GM20000 (cell line): ENCODE measurements around the gene COL18A1.
A peak's percentile ranks its signal among the peaks of the same experiment; 100 is the strongest.

Experiments
- DNase-seq: peaks from one replicate; pipeline ENCODE4 v3.0.0; 2012; ENCODE audit warnings: low spot score
- TF ChIP-seq, protein P1 (sequence below): IDR thresholded peaks from 2 replicates; pipeline ENCODE4 v1.5.1; 2012; ENCODE audit warnings: mild to moderate bottlenecking, control low read depth; ENCODE audit errors: extremely low read depth, missing control alignments

COL18A1 gene

DNA sequence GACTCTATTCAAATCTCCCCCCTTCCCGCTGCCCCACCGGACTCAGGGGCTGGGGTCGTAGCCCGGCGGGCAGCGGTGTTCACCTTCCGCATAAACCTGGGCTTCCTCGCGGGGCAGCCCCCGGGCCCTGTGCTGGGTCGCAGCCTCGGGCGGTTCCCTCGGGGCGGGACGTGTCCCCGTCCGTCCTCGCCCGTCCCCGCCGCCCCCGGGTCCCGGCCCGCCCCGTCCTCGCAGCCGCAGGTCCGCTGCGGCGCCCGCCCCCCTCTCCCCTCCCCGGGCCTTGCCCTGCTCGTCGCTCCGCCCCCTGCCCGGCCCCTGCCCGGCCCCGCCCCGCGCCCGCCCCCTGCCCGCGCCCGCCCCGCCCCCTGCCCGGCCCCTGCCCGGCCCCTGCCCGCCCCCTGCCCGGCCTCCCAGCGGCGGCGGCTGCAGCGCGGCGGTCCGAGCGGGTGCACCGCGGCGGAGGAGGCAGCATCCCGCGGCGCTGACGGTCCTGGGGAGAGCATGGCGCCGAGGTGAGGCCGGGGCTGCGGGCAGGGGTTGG, at the start of gene COL18A1:
Gene COL18A1 (plus strand): TSS at position 436 of the 541 bp plus-strand sequence. CDS start 66 bp downstream, at position 502.
- TF ChIP-seq, protein P1, sequence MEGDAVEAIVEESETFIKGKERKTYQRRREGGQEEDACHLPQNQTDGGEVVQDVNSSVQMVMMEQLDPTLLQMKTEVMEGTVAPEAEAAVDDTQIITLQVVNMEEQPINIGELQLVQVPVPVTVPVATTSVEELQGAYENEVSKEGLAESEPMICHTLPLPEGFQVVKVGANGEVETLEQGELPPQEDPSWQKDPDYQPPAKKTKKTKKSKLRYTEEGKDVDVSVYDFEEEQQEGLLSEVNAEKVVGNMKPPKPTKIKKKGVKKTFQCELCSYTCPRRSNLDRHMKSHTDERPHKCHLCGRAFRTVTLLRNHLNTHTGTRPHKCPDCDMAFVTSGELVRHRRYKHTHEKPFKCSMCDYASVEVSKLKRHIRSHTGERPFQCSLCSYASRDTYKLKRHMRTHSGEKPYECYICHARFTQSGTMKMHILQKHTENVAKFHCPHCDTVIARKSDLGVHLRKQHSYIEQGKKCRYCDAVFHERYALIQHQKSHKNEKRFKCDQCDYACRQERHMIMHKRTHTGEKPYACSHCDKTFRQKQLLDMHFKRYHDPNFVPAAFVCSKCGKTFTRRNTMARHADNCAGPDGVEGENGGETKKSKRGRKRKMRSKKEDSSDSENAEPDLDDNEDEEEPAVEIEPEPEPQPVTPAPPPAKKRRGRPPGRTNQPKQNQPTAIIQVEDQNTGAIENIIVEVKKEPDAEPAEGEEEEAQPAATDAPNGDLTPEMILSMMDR, result no peak
- peak; percentile 81 for DNase-seq

DNA sequence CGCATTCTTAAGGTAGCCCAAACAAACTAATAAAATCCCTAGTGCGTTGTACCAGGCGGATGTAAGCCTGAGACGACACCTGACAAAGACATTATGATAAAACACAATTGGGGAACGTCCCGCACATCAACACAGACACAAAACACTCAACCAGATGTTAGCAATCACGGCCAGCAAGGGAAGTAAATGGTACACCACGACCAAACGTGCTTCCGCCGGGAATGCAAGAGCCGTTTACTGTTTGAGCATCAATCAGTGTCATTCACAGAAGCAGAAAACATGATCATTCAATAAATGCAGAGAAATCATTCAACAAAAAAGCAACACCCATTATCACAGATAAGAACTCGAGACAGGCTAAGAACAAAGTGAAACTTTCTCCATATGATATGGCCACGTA, 49.4 kb upstream of the COL18A1 start:
- TF ChIP-seq, protein P1, result no peak
- no peak for DNase-seq

DNA sequence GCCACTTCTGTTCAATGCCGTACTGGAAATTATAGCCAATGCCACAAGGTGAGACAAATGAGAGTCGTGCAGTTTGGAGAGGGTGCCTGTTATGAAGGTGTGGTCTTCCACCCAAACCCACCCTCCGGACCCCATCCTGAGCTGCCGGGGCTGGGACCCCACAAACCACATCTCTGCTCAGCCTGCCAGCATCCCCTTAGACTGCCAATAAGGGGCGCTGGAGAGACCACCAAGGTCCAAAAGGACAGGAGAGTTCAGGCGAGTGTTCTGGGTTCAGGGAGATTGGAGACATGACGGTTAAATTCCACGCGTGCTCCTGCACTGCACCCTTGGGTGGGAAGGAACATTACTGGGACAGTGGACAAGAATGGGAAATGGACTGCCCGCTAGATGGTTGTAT, 48.7 kb upstream of the COL18A1 start:
- no peak for DNase-seq
- TF ChIP-seq, protein P1, result no peak

DNA sequence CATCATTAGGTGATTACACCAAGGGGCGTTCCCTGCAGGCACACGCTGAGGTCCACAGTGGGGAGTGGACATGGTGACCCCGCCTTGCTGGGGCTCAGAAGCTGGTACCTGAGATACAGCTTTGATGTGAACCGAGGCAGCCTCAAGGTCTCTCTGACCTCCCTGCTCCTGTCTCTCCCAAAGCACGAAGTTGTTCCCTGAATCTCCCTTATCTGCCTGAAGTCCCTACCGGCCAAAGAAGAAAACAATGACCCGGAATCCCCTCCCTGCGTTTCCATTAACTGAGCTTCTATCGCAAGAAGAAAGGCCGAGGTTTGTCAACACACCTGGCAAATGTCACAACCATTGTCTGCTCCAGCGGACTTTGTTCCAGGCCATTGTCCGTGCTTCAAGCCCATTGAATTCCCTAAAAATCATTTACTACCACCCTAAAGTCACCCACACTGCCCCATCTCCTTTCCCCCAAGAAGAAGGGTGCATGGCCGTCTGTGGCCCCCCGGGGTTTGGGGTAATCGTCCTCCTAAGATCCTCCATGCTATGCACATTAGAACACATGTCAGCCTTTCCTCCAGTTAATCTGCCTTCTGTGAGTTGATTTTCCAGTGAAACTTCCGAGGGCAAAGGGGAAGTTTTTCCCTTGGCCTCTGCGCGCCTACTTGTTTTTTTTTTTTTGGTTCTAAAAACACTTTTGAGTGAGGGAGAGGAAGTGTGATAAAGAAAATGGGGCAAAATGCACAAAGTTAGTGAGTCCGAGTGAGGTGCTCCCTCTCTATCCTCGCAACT, 48.1 kb upstream of the COL18A1 start:
- no peak for DNase-seq
- TF ChIP-seq, protein P1, result no peak

DNA sequence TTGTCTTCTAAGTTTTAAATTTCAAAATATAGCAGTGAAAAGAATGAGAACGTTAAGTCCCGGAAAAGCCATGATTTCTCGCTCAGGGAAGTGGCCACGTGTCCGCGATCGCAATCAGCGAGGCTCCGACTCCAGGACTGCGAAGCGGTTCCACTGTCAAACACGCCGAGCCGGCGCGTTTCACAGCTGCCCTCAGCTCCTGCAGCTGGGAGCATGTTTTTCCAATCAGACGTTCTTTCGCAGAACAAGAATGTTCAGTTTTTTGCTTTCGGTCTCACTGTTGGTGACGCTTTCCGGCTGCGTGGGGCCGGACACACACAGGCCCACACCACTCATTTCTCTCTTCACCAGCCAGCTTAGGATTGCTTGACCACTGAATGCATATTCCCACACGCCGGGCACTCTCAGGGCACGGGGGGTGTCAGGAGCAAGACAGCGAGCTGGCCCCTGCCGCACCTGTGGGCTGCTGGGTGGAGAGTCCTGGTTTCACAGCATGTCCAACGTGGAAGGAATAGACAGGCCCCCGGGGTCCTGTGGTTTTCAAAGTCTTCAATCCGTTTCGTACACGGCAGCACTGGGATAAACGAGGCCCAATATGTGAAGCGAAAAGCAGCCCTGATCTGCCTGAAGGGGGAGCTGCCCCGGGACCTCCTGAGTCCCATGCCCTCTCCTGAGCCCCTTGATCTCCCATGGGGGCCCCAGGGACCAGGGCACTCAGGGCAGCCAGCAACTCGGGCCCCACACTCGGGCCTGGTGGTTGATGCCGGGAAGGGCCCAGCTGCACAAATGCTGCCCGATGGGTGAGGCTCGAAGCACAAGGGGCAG, 47.3 kb upstream of the COL18A1 start:
- TF ChIP-seq, protein P1, result no peak
- no peak for DNase-seq

DNA sequence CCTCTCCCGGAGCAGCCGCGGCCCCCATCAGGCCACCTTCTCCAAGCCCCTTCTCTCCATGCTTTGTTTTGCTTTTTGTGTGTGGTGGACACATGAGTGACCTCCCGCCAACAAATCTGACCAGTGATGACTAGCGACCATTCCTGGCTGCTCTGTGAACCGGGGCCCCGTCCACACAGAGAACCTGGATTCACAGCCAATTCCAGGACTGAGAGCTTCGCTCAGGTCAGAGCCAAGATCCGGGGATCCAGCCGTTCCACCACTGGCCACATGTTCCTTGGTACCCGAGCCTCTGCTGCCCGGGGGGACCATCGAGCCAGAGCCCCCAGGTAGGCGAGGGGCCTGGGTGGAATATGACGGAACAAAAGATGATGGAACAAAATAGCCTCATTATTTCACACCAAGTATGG, 46.7 kb upstream of the COL18A1 start:
- TF ChIP-seq, protein P1, result no peak
- no peak for DNase-seq
